Posterior cingulate gyrus (tissue), 11 donors: ENCODE measurements around the gene ROBO1.

Source experiments
- DNase-seq, 10 donors: peaks; one replicate each; pipeline versions ENCODE4 v3.0.0 to v3.0.0-alpha.2; 2020 to 2021; ENCODE audit warnings: mixed read lengths in 3 of 10
- intact Hi-C: fragments of 100-400 bp; cut with DNase I; formaldehyde crosslinking; loops from one replicate; pipeline ENCODE4 v1.15.1; 2023

Gene ROBO1

DNA sequence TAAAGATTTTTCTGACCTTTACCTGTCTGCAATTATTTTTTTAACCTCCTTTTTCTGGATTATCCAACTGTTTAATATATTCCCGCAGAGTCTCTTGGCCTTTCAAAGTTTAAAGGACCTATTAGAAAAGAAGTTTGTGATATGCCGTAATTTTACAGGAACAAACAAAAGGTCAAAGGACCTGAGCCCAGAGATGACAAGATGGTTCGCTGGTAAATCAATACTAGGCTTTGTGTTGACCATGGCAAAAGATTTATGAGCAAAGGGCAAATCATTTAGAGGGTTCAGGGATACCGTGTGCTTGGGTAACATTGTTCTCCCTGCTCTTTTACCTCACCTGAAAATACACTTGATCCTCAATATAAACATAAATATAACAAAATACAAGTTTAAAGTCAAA lies 923.5 kb downstream of the ROBO1 start:
- no peak for DNase-seq
- intact Hi-C loops = no loop called here

DNA sequence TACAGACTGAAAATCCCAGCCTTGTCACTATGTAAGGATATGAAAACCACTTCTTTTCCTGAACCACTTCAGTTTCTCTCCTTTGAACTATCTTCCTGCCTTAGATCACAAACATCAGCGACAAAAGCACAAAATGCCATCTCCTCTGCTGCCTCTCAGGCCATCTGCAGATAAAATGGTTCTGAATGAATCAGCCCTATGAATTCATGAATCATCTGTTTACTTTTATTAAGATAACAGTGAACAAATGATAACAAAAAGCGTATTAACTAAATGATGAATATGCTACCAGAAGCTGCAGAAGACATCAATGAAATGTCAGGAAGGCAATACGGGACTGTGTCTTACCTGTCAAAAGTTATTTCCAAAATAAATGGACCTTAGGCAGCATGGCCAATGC lies 928.1 kb downstream of the ROBO1 start:
- intact Hi-C loops = no loop called here
- DNase-seq = no peak

GRCh38 chr3:78838362-78838761 lies 929.4 kb downstream of the ROBO1 start:
- intact Hi-C loops = no loop called here
- DNase-seq = no peak

- intact Hi-C loops = no loop called here
- no peak for DNase-seq
Measured at GRCh38 chr3:78834910-78835309, 932.9 kb downstream of the ROBO1 start.

- intact Hi-C loops = no loop called here
- no peak for DNase-seq
Measured at GRCh38 chr3:78832785-78833204, 935.0 kb downstream of the ROBO1 start.

DNA sequence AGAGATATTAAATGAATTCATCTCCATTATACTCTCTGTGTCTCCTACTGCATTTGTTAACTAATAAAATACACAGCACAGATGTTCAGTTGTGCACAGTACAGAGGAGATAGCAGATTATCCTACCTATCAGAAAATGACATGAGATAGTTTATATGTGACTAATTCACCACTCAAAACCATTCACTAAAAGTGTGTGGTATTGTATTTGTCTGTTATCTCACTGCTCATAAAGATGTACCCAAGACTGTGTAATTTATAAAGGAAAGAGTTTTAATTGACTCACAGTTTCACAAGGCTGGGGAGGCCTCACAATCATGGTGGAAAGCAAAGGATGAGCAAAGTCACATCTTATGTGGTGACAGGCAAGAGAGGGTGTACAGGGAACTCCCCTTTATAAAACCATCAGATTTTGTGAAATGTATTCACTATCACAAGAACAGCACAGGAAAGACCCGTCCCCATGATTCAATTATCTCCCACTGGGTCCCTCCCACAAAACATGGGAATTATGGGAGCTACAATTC lies 936.3 kb downstream of the ROBO1 start:
- no peak for DNase-seq
- intact Hi-C loops = no loop called here

DNA sequence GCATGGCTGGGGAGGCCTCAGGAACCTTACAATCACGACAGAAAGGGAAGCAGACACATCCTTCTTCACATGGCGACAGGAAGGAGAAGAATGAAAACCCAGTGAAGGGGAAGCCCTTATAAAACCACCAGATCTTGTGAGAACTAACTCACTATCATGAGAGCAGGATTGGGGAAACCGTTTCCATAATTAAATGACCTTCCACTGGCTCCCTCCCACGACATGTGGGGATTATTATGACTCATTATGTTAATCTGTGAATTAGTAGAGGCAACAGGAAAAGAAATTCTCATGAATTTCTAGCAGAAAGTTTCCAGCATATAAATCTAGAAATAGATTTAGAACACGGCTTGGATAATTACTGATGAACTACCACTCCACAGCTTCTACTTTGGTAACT lies 937.3 kb downstream of the ROBO1 start:
- intact Hi-C loops = no loop called here
- DNase-seq = no peak

DNA sequence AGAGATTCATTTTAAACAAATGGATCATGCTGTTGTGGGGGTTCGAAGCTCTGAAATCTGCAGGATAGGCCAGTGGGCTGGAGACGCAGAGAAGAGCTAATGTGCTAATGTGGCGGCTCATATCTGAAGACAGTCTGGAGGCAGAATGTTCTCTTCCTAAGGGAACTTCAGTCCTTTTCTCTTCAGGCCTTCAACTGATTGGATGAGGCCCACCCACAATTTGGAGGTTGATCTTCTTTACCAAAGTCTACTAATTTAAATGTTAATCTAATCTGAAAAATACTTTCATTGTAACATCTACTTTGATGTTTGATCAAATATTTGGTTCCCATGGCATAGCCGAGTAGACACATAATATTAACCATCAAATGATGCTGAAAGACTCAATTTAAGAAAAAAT lies 940.2 kb downstream of the ROBO1 start:
- intact Hi-C loops = no loop called here
- DNase-seq = no peak

DNA sequence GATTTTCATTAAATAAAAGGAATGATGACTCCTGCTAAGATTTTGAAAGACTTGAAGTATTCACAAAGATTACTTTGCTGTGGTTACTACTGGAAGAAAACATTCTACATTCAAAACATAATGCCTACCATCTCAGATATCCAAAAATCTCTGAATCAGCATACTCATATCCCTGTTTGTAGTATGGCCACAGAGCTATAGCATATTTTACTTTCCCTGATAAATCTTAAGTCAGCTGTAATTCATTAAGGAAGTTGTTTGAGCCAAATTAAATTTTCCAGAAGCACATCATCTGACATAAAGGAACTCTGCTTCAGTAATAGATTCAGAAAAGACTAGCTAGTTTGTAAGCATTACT lies 942.0 kb downstream of the ROBO1 start:
- DNase-seq = no peak
- intact Hi-C loops = no loop called here

DNA sequence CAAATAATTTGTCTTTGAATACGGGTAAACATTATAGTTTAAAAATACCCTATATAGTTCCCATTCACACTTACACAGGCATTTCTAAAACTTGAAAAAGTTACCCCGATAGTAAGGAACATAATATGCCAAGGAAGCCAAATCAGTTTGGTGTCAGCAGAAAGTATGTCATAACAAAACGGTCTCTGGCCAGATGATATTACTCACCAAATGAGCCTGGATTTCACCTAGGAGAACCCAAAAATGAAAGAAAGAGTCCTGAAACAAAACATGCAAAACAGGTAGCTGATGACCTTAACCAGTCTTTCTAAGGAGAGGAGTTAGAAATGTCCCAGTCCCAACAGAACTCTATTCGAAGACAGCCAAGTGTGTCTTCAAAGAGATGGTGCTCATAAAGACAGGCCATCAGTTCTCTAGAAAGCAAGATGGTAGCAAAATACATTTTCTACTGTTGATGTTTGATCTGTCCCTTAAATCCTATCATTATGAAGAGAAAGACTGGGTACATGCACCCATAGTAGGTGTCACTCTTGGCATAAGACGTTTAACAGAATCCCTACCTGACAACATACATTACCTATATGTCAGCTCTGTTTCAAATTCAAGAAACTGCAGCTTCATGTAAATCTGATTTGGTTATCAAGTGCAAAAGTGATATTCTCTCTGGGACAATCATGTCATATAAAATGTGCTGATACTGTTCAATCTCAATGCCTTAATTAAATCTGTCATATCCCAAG lies 942.5 kb downstream of the ROBO1 start:
- intact Hi-C loops = no loop called here
- DNase-seq = no peak

DNA sequence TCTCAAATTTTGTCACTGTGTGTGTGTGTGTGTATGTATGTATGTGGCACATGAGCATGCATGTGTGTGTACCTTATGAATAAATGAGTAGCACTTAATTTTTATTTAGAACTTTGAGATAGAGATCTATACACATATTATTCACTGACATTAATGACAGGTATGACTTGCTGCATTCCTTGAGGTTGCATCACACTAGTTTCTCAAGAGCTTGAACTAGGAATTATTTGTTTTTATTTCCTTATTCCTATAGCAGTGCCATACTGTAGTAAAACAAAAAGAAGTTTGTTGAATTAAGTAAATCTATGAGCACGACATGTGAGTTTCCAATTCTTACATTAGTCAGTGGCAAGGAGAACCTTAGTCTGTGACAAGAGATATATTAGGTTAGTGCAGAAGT lies 943.9 kb downstream of the ROBO1 start:
- intact Hi-C loops = no loop called here
- no peak for DNase-seq

DNA sequence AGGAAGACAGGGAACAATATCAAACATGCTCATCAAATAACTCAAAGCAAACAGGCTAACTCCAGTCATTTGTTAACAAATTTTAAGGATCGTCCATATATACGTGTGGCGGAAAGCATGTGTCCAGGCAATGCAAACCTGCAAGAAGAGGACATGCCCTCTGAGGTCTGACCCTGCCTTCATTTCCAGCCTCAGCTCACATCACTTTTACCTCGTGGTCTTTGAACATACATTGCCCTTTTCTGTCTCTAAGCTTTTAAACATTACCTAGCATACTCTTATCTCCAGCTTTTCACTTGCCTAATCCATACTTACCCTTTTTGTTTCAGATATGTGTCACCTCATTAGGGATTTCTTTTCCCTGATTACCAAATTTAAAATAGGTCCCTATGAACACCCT lies 944.4 kb downstream of the ROBO1 start:
- intact Hi-C loops = no loop called here
- no peak for DNase-seq

DNA sequence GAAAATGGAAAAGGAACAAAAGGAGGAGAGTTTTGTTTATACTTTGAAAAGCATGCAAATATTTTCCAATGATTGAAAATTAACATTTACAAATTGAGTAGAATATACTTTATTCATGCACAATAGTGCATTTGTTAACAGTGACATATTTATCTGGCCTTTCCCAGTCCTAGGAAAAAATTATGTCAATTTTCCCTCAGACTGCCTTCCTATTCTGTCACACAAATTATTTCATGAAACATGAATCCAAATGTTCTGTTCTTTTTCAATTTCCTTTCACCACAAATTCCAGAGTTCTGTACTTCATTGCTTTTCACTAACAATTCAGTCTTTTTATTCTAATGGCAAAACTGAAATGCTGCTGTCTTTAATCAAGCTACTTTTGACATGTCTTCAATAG lies 945.1 kb downstream of the ROBO1 start:
- intact Hi-C loops = no loop called here
- DNase-seq = no peak

GRCh38 chr3:78820542-78820941 lies 947.3 kb downstream of the ROBO1 start:
- DNase-seq = no peak
- intact Hi-C loops = no loop called here

DNA sequence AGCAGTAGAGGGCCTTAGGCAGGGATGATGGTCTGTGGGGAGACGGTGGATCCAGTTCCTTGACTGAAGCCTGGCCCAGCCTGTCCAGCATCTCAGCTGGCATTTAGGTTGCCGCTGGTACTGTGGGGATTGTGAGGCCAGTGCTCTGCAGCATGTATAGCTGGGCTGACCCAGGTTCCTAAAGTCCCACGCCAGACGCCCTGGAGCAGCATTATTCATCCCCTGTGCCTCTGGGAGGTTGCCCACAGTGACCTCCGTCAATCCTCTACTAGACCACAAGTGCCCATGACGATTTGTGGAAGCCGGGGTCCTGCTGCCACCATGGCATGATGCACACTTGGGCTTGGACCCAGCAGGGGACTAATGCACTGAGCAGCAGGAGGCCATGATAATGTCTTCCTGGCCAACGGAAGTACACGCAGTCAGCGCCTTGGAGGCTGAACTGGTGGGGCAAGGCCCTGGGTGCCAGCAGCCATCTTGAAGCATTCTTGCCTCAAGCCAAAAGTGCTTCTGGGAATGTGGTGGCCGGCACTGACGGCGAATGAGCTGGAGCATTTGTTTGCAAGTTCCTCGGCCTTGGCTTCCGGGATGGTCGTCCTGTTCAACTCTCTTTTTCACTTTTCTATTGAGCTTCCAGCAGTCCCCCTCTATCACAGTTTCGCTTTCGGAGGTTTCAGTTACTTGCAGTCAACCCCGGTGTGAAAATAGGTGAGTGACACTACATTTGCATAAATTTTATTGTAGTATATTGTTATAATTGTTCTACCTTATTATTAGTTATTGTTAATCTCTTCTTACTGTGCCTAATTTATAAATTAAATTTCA lies 949.4 kb downstream of the ROBO1 start:
- peak in 3 of 10 donors; percentile 55 to 80 (median 61) for DNase-seq
- intact Hi-C loops = no loop called here

- intact Hi-C loops = no loop called here
- DNase-seq = no peak
Measured at GRCh38 chr3:78814893-78815562, 952.8 kb downstream of the ROBO1 start.

DNA sequence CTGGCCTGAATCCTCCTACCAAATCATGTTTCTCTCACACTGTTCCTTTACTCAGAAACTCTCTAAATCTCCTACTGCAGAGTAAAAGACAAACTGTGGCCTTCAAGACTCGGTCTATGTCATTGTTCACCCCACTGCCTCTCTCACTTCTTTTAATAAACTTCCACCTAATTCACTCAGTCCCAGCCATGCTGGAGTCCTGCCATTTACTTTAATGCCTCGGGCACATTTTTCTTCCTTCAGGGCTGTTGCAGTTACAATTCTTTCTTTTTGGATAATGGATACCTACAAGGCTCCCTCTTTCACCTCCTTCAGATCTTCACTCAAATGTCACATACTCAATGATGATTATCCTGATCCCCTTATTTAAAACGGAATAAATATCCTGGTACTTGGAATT lies 955.6 kb downstream of the ROBO1 start:
- intact Hi-C loops = no loop called here
- DNase-seq = no peak

GRCh38 chr3:78809966-78810365 lies 957.8 kb downstream of the ROBO1 start:
- no peak for DNase-seq
- intact Hi-C loops = no loop called here

DNA sequence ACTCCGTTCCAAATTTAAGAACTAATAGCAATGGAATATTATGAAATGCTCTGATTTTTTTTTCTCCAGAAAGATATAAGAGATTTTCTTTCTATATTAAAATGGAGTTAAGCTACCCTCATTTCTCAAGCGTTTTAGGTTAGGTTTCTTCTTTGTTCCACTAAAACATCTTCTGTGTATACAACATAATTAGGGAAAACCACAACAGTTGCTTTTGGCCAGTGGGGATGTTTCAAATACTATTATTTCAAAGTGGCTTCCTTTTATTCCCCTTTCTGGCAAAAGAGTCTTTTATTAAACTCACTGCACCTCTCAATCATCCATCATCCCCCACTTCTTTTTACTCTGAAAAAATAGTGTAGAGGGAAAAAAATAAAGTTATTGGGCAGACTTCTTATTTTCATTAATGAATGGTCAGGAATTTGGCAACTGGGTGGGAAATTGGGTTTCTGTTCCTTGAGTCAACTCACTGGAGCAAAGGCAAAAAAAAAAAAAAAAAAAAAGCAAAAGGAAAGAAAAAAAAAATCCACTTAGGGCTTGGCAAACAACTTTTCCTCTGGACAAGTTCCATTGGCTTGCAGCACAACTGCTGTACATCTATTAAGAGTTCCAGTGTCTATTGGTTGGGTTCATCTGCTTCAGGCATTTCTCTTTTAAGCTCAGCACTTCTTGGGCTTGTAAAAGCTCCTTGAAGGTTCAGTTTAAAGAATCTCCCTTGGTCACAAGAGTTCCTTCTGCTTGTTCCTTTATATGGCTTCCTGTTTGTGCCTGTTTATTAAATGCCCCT lies 963.4 kb downstream of the ROBO1 start:
- intact Hi-C loops = no loop called here
- DNase-seq = no peak

DNA sequence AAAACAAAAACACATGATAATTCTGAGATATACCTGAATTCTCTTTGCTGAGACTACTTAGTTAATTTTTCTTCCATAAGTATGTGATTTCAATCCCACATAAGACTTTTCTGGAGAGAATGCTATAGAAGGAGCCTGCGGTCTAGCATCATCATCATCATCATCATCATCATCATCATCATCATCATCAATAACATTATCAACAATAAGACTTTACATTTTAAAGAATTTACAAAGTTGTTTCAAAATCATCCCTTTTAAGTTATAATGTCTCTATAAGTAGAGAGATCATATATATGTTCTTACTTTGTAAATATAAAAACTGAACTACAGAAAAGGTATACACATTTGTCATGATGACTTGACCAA lies 965.3 kb downstream of the ROBO1 start:
- no peak for DNase-seq
- intact Hi-C loops = no loop called here
